K562 (cell line): Measurements from ENCODE around the gene ZNF554. TPM values are rescaled to one million over a fixed set of nuclear protein-coding genes. Genes with fewer than 3 reads are reported as not detected.

Experiments
- ATAC-seq: fragments of 200-7000 bp; cut with Tn5 transposase; 3 replicates; pipeline ENCODE4 v1.9.1; 2020; ENCODE audit warnings: moderate library complexity
- BruUV-seq: library from RNA; stranded (reverse); fragments of 400-500 nt; replicated peaks from 2 replicates; lab custom pipeline; 2021; lab: Mats Ljungman, UMichigan
- CTCF ChIA-PET: fragments of 300-600 bp; formaldehyde crosslinking; extraction: SDS; loops from one replicate; lab custom pipeline; 2021; ENCODE audit warnings: low intra/inter-chr PET ratio; lab: Yijun Ruan, JAX
- POLR2A ChIA-PET: fragments of 300-600, 350-650 bp; sonication (Branson Sonifier 250); formaldehyde crosslinking; extraction: SDS; loops from one replicate; lab custom pipeline; 2021; ENCODE audit warnings: antibody characterized with exemption, inconsistent platforms; lab: Yijun Ruan, JAX
- DNase-seq, 4 experiments: peaks; one replicate each; pipeline versions ENCODE4 v3.0.0 to v3.0.0-alpha.2; 2011 to 2018; ENCODE audit warnings: low spot score in 3 of 4, mixed read lengths in 3 of 4; ENCODE audit errors: extremely low read depth in 1 of 4
- FAIRE-seq: peaks from 2 replicates; lab custom pipeline; 2011; peaks lifted over from hg19 to GRCh38; lab: Jason Lieb, UNC
- H2AFZ ChIP-seq: 2 replicates; pipeline ENCODE4 v1.6.0; 2011; ENCODE audit warnings: low read depth, low read length, control low read depth, inconsistent platforms
- H3K27ac ChIP-seq: fragments of 200-600 bp; 3 replicates; pipeline ENCODE4 v1.8.0; 2011; ENCODE audit warnings: low read depth, mild to moderate bottlenecking, control low read depth, inconsistent platforms, low read length, moderate library complexity, mixed read lengths; ENCODE audit errors: extremely low read depth
- H3K27me3 ChIP-seq, 2 experiments: fragments of 300-600 bp in 1 of 2; 2 replicates in 1 of 2; 3 replicates in 1 of 2; pipeline versions ENCODE4 v1.6.0 to v1.8.0; 2011; ENCODE audit warnings: inconsistent platforms in 2 of 2, low read length in 2 of 2, mild to moderate bottlenecking in 1 of 2, mixed read lengths in 1 of 2, moderate library complexity in 1 of 2; ENCODE audit not compliant: control insufficient read depth in 2 of 2, insufficient read depth in 2 of 2
- H3K36me3 ChIP-seq: fragments of 300-600 bp; 3 replicates; pipeline ENCODE4 v1.8.0; 2011; ENCODE audit warnings: mild to moderate bottlenecking, low read length, inconsistent platforms; ENCODE audit not compliant: control insufficient read depth, insufficient read depth
- H3K4me1 ChIP-seq, 2 experiments: fragments of 200-600 bp in 1 of 2; replicated peaks in 1 of 2; 2 replicates in 1 of 2; 3 replicates in 1 of 2; pipeline versions ENCODE4 v1.5.1 to v1.8.0; 2011; ENCODE audit warnings: inconsistent platforms in 2 of 2, low read length in 2 of 2, mild to moderate bottlenecking in 1 of 2, mixed read lengths in 1 of 2, moderate library complexity in 1 of 2; ENCODE audit not compliant: control insufficient read depth in 2 of 2, insufficient read depth in 2 of 2
- H3K4me2 ChIP-seq: 2 replicates; pipeline ENCODE4 v1.6.1; 2011; ENCODE audit warnings: low read length, control low read depth, inconsistent platforms, mixed read lengths; ENCODE audit not compliant: insufficient read depth
- H3K4me3 ChIP-seq: fragments of 200-600 bp; sonication (generic), shearing (Covaris generic); 2 replicates; pipeline ENCODE4 v1.5.1; 2016; ENCODE audit warnings: control low read depth, inconsistent platforms
- H3K79me2 ChIP-seq: fragments of 200-600 bp; 3 replicates; pipeline ENCODE4 v1.8.0; 2011; ENCODE audit warnings: low read length, inconsistent platforms; ENCODE audit not compliant: control insufficient read depth, insufficient read depth
- H3K9ac ChIP-seq, 2 experiments: 2 replicates each; pipeline versions ENCODE4 v1.6.0 to v1.6.1; 2011; ENCODE audit warnings: low read depth in 2 of 2, low read length in 2 of 2, control low read depth in 1 of 2, inconsistent platforms in 1 of 2, mild to moderate bottlenecking in 1 of 2, mixed read lengths in 1 of 2; ENCODE audit not compliant: insufficient read depth in 1 of 2
- H3K9me1 ChIP-seq: one replicate; pipeline ENCODE4 v1.6.0; 2011; ENCODE audit warnings: inconsistent platforms, mild to moderate bottlenecking, low read length, moderate library complexity; ENCODE audit not compliant: control insufficient read depth, insufficient read depth
- H3K9me3 ChIP-seq: replicated peaks from 2 replicates; pipeline ENCODE4 v1.5.1; 2011; ENCODE audit warnings: low read depth, low read length, inconsistent platforms; ENCODE audit not compliant: control insufficient read depth, insufficient read depth
- H4K20me1 ChIP-seq: replicated peaks from 2 replicates; pipeline ENCODE4 v1.6.1; 2011; ENCODE audit warnings: low read length, inconsistent platforms, mixed read lengths; ENCODE audit not compliant: control insufficient read depth, insufficient read depth
- DACH1 ChIP-seq: fragments of 450-650 bp; IDR thresholded peaks from 2 replicates; pipeline ENCODE4 v1.6.1; 2018; ENCODE audit not compliant: partially characterized antibody
- GABPB1 ChIP-seq: sonication (generic); formaldehyde crosslinking; IDR thresholded peaks from 2 replicates; pipeline ENCODE4 v1.8.0; 2022; ENCODE audit warnings: mild to moderate bottlenecking, missing genetic modification reagents
- RBFOX2 ChIP-seq: fragments of 200-400 bp; formaldehyde crosslinking; IDR thresholded peaks from 2 replicates; pipeline ENCODE4 v1.6.1; 2017; ENCODE audit warnings: low read depth, mild to moderate bottlenecking, low read length, moderate library complexity
- TSC22D4 ChIP-seq: fragments of 450-650 bp; IDR thresholded peaks from 2 replicates; pipeline ENCODE4 v1.6.1; 2016; ENCODE audit warnings: missing genetic modification characterization, missing biosample characterization, control low read depth
- YY1 ChIP-seq, 3 experiments: IDR thresholded peaks; 2 replicates each; pipeline ENCODE4 v1.6.1; 2011; ENCODE audit warnings: low read length in 2 of 3, mild to moderate bottlenecking in 2 of 3, moderate library complexity in 2 of 3, borderline replicate concordance in 1 of 3, control low read depth in 1 of 3, low read depth in 1 of 3; ENCODE audit not compliant: insufficient read depth in 3 of 3, insufficient replicate concordance in 2 of 3, control insufficient read depth in 1 of 3, insufficient read length in 1 of 3; ENCODE audit errors: extremely low read depth in 1 of 3
- ZBTB1 ChIP-seq: sonication (generic); formaldehyde crosslinking; IDR thresholded peaks from 2 replicates; pipeline ENCODE4 v1.8.1; 2023; ENCODE audit warnings: missing genetic modification reagents, low read depth, mild to moderate bottlenecking, borderline replicate concordance
- ZNF146 ChIP-seq: IDR thresholded peaks from one replicate; pipeline ENCODE4 v1.6.1; 2018; ENCODE audit warnings: missing compliant biosample characterization; ENCODE audit not compliant: unreplicated experiment
- WGBS: fragments of 100-300 bp; shearing (Covaris generic); methylation state at CpG from one replicate; pipeline ENCODE4 v1.1.6; 2016; ENCODE audit warnings: low coverage, mixed read lengths; ENCODE audit not compliant: insufficient coverage; ENCODE audit errors: missing lambda C conversion rate; 5-methylcytosine and 5-hydroxymethylcytosine counted together
- in situ Hi-C: fragments of 300-500 bp; cut with MboI; formaldehyde crosslinking; loops from 4 replicates; pipeline ENCODE4 v1.15.0; 2018; ENCODE audit warnings: inconsistent platforms, mixed read lengths
- intact Hi-C: fragments of 100-400 bp; cut with micrococcal nuclease; formaldehyde crosslinking; loops from 2 replicates; pipeline ENCODE4 v1.14.2; 2022
- polyA plus RNA-seq, 8 experiments: library from polyadenylated mRNA; depleted of rRNA in 4 of 8; stranded (reverse) in 5 of 8; unstranded in 3 of 8; fragments of >200 nt; fragmentation: Nextera tagmentation in 2 of 8; fragmentation: Illumina TruSeq in 1 of 8; extraction: Ambion mirVana in 2 of 8; extraction: Trizol in 1 of 8; gene quantifications; 2 replicates each; pipeline versions ENCODE4 v1.2.1 to v1.2.3, GENCODE V29; 2011 to 2014; ENCODE audit warnings: inconsistent platforms in 1 of 8, missing spikeins in 1 of 8
- total RNA-seq, 7 experiments: library from RNA; depleted of rRNA in 6 of 7; stranded (reverse); fragments of >200 nt in 6 of 7; fragmentation: Illumina TruSeq in 2 of 7; extraction: Trizol in 2 of 7; gene quantifications; 2 replicates each; pipeline versions ENCODE4 v1.2.1 to v1.2.3, GENCODE V29; 2011 to 2021; ENCODE audit warnings: low replicate concordance in 1 of 7

The ZNF554 gene
- total and polyA plus RNA-seq, 9 of the 15 experiments (the other 6 are each of a cell fraction or from before 2014, with no cell fraction given), result 0.07 to 1.8 (median 1.1) TPM

- POLR2A ChIA-PET, result interaction anchor here (0.6 to 0.8 kb wide), 6 partner anchors 16 to 140 kb away, joined by 3 to 4 read pairs (median 3); partner anchors contain the start of gene ZNF554
- FAIRE-seq (no peak), DNase-seq (no peak), ATAC-seq (no peak)
- Histone ChIP-seq H4K20me1 (no peaks in the 10 kb centered on the region), H2AFZ (no peak overlapping the region), H3K36me3 (peaks cover 93% of the 10 kb centered on the region; the same call in 2 of the 3 replicates), H3K9me3 (no peaks in the 10 kb centered on the region), H3K9ac (no peak overlapping the region; a peak in 1 of 4 replicates), H3K4me1 (peaks cover 0 to 7% of the 10 kb centered on the region in 2 experiments; a peak in 1 of 5 replicates), H3K9me1 (no peaks in the 10 kb centered on the region), H3K27ac (no peak overlapping the region), H3K4me2 (no peak overlapping the region), H3K4me3 (no peak overlapping the region), H3K27me3 (no peaks in the 10 kb centered on the region), H3K79me2 (no peaks in the 10 kb centered on the region)
- in situ Hi-C loops, result no loop called here
- BruUV-seq, result no TSS peak
- WGBS, result 89% methylated on average over 26 of the region's 27 CpGs
- 0 out of 2 replicates have a peak, but pooled peaks have one; percentile 21 for TF ChIP-seq RBFOX2
- TF ChIP-seq ZBTB1, result no peak
- intact Hi-C loops, result no loop called here
- CTCF ChIA-PET, result no interaction called here
Measured at GRCh38 chr19:2804156-2805004, 15.3 kb upstream of the ZNF554 start.

- Histone ChIP-seq H3K4me2 (no peak overlapping the region), H3K79me2 (no peaks in the 10 kb centered on the region), H3K9ac (peak overlapping the region in 1 of 2 experiments; percentile 9; a peak in 1 of 4 replicates), H3K27ac (no peak overlapping the region), H3K9me3 (no peaks in the 10 kb centered on the region), H3K9me1 (no peaks in the 10 kb centered on the region), H3K4me3 (no peak overlapping the region), H3K4me1 (peaks cover 0 to 7% of the 10 kb centered on the region in 2 experiments; a peak in 1 of 5 replicates), H4K20me1 (no peaks in the 10 kb centered on the region), H2AFZ (no peak overlapping the region), H3K27me3 (no peaks in the 10 kb centered on the region), H3K36me3 (peaks cover 94% of the 10 kb centered on the region; the same call in 2 of the 3 replicates)
- FAIRE-seq, result no peak
- in situ Hi-C loops (no loop called here), intact Hi-C loops (no loop called here)
- BruUV-seq, result no TSS peak
- POLR2A ChIA-PET, result interaction anchor here (0.6 kb wide), 1 partner anchor 139 kb away, joined by 4 read pairs; no protein-coding TSS in a partner anchor
- no peak for DNase-seq
- CTCF ChIA-PET, result no interaction called here
- ATAC-seq, result no peak
- TF ChIP-seq DACH1 (no peak), TSC22D4 (tag) (no peak), GABPB1 (CRISPR knock-in tag) (no peak), ZNF146 (CRISPR knock-in tag) (no peak), YY1 (IDR thresholded peaks at IDR 0.05; ENCODE audit: borderline replicate concordance in 1 of 3, control insufficient read depth in 1 of 3, extremely low read depth in 1 of 3, insufficient read depth in 3 of 3, insufficient read length in 1 of 3, insufficient replicate concordance in 2 of 3, low read depth in 1 of 3, low read length in 2 of 3) (no peak)
- 93% methylated on average over 19 of the region's 28 CpGs for WGBS
Measured at GRCh38 chr19:2805261-2805900, 14.3 kb upstream of the ZNF554 start.
